ENCODE measurements around the gene AIM2. TPM values are rescaled to one million over a fixed set of nuclear protein-coding genes. Genes with fewer than 3 reads are reported as not detected.

The AIM2 gene
- total and polyA plus RNA-seq, 2 of the 4 experiments (the other 2 are of a cell fraction), result not detected

- CTCF ChIA-PET, result interaction anchor here (0.8 kb wide), 1 partner anchor 619 kb away, joined by 3 read pairs; no protein-coding TSS in a partner anchor
- Histone ChIP-seq H3K27me3 (ENCODE audit: control insufficient read depth, insufficient read depth, low read length) (peaks cover 2% of the 10 kb centered on the region; the same call in 1 of the 2 replicates), H3K23ac (ENCODE audit: low read depth, low read length) (no peak overlapping the region), H4K20me1 (ENCODE audit: insufficient read depth, low read length) (no peaks in the 10 kb centered on the region), H3K18ac (ENCODE audit: low read depth, low read length) (no peak overlapping the region), H3K4me1 (ENCODE audit: control insufficient read depth, insufficient read depth, low read length) (peaks cover 12% of the 10 kb centered on the region), H2BK5ac (ENCODE audit: low read depth, low read length, poor library complexity, severe bottlenecking) (no peak overlapping the region), H2BK15ac (ENCODE audit: low read depth, low read length) (no peak overlapping the region), H3K27ac (ENCODE audit: insufficient read depth, low read length) (no peak overlapping the region), H3K9ac (ENCODE audit: low read depth, low read length) (no peak overlapping the region), H4K5ac (ENCODE audit: low read depth, low read length) (no peak overlapping the region), H2AK9ac (replicated peaks; ENCODE audit: low read depth, low read length, poor library complexity) (no peak overlapping the region), H2AFZ (replicated peaks; ENCODE audit: low read length, poor library complexity) (no peak overlapping the region), H3K4me3 (ENCODE audit: insufficient read depth, low read depth, low read length) (no peak overlapping the region), H2BK20ac (ENCODE audit: low read depth, low read length) (no peak overlapping the region), H3K14ac (replicated peaks; ENCODE audit: low read depth, low read length) (no peak overlapping the region), H3K36me3 (ENCODE audit: control insufficient read depth, insufficient read depth, low read length) (no peaks in the 10 kb centered on the region), H3K4ac (ENCODE audit: low read depth, low read length) (no peak overlapping the region), H4K91ac (ENCODE audit: insufficient read depth, low read depth, low read length) (no peak overlapping the region), H2BK120ac (ENCODE audit: low read depth, low read length) (no peak overlapping the region), H2AK5ac (ENCODE audit: low read depth, low read length) (no peak overlapping the region), H3K9me1 (ENCODE audit: insufficient read depth, low read length) (peaks cover 7% of the 10 kb centered on the region; the same call in 1 of the 2 replicates), H3K9me3 (ENCODE audit: control insufficient read depth, insufficient read depth, low read length) (no peaks in the 10 kb centered on the region), H3K56ac (ENCODE audit: extremely low read depth, insufficient read depth, low read length) (no peak overlapping the region), H3K4me2 (ENCODE audit: low read depth, low read length) (no peak overlapping the region), H4K8ac (ENCODE audit: low read depth in 2 of 2, low read length in 2 of 2) (no peak overlapping the region), H3K79me1 (ENCODE audit: low read depth in 1 of 2, low read length in 2 of 2) (no peaks in the 10 kb centered on the region)
- POLR2A ChIA-PET (ENCODE audit: unreplicated experiment), result no interaction called here
- dilution Hi-C loops (cut with HindIII; ENCODE audit: low sequenced_read_pairs, unreplicated experiment), result no loop called here
- WGBS, 2 experiments (ENCODE audit: extremely low coverage in 2 of 2, insufficient read length in 1 of 2), result no CpG with 5 or more reads among the region's 2 CpGs
- DNase-seq, result peak; percentile 78
- intact Hi-C loops (cut with micrococcal nuclease), result no loop called here
- peak; percentile 69 for ATAC-seq (ENCODE audit: low read depth)
- BruUV-seq (replicated peaks), result no TSS peak
- TF ChIP-seq, protein P1, sequence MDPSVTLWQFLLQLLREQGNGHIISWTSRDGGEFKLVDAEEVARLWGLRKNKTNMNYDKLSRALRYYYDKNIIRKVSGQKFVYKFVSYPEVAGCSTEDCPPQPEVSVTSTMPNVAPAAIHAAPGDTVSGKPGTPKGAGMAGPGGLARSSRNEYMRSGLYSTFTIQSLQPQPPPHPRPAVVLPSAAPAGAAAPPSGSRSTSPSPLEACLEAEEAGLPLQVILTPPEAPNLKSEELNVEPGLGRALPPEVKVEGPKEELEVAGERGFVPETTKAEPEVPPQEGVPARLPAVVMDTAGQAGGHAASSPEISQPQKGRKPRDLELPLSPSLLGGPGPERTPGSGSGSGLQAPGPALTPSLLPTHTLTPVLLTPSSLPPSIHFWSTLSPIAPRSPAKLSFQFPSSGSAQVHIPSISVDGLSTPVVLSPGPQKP (IDR thresholded peaks at IDR 0.05; ENCODE audit: borderline replicate concordance, low read depth, low read length), result no peak
- TF ChIP-seq SMC3 (IDR thresholded peaks at IDR 0.05; ENCODE audit: low read depth, low read length) (no peak), MXI1 (IDR thresholded peaks at IDR 0.05; ENCODE audit: borderline replicate concordance, low read depth, low read length) (peak; percentile 31; the same call in 1 of the 2 replicates), FOS (IDR thresholded peaks at IDR 0.05; ENCODE audit: low read depth, low read length) (peak; percentile 60)
- in situ Hi-C loops (cut with MboI; ENCODE audit: low sequenced_read_pairs), result loop anchor here (10.0 kb wide), 1 partner anchor 1123 kb away; no protein-coding TSS in a partner anchor
These were observed 11.5 kb upstream of the AIM2 start for GRCh38 chr1:159088050-159088449.

Data from IMR-90 (cell line).